ENCODE results near the gene CFAP46.
"Not testable (repeated sequence)": the region's sequence is repeated elsewhere in the genome, so short reads cannot be mapped to it uniquely, and the experiment has no call there.

Gene CFAP46

DNA sequence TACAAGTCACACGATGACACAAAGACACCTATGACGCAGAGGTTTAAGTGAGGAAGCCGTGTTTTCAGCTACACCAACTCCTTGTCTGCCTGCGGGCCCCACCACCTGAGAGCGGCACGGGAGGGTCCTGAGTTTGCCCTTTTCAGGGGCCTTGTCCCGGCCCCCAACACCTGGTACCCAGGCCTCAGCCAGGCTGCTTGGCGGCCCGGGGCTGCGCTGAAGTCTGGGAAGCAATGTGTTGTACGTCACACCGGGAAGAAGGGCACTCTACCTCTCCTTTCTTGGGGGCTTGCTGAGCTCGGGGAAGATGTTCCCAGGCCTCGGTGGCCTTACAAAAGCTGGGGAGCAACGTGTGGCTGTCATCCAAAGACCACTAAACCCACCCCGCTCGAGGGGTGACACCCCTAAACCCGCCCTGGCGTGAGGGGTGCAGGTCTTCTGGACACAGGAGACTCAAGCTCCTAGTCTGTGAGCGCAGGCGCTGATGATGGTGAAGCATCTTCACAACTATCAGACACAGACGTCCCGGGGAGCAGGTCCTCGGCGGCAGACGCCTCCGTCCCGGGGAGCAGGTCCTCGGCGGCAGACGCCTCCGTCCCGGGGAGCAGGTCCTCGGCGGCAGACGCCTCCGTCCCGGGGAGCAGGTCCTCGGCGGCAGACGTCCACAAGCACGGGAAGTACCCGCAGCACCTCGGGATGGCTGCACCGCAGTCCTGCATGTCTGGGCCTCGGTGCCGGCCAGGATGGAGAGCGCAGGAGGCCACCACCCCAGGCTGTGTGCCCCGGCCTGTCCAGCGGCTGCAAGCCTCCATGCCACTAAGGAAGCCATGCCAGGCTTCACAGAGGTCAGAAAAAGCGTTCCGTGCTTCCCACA is 15.4 kb downstream of the CFAP46 start:
- no peak for DNase-seq (ENCODE audit: low read depth)

DNA sequence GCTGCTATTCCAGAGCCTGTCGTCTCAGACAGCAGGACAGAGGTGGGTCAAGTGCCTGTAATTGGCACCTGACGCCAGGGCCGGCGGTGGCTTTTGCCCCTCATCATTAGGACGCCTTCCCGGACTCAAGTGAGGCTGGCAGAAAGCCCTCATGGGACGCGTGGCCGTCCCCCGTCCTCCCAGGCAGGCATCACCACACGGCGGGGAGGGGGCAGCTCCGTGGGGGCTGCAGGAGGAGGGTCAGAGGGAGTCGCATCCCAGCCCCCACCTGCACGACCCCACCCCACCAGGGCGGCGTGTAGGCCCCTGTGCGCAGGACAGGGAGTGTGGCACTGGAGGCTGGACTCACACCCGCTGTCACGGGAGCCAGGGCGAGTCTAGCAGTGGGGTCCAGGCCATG is 16.3 kb downstream of the CFAP46 start:
- no peak for DNase-seq (ENCODE audit: low read depth)

DNA sequence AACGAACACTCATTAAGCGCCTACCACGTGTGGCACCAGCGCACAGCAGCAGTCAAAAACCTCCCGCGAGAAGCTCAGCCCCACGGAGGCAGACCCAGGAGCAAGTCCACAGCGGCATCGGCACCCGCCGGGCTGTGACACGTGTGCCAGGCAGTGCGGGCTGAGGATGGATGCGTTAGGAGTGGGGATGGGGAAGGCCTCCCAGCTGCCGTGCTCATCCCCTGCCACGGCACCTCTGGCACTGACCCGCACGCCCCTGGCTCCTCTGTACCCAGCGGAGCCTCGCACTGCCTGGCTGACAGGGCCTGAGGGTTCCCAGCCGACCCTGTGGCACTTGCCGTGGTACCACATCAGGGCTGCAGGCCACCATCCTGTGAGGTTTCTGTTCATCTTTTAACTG is 16.8 kb downstream of the CFAP46 start:
- DNase-seq (ENCODE audit: low read depth) = no peak

DNA sequence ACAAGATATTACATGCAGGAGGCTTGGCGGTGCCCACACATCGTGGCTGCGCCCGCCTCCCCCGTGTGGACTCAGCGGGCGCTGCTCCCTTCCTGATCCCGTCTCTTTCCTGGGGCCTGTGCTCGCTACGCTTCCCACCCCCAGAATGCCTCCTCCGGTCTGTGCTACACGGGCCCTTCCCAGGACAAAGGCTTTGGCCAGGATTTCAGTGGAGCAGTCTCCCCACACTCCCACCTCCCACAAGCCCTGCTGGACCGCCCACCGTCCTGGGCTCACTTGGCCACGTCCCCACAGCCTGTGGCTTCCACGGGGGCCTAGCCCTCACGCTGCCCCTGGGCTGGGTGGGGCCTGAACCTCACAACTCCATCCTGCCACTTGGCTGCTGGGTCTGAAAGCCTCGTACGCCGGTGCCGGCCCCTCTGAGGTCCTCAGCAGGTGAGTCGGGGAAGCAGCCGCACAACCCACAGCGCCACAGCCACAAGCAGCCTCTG is 17.3 kb downstream of the CFAP46 start:
- DNase-seq (ENCODE audit: low read depth) = no peak

DNA sequence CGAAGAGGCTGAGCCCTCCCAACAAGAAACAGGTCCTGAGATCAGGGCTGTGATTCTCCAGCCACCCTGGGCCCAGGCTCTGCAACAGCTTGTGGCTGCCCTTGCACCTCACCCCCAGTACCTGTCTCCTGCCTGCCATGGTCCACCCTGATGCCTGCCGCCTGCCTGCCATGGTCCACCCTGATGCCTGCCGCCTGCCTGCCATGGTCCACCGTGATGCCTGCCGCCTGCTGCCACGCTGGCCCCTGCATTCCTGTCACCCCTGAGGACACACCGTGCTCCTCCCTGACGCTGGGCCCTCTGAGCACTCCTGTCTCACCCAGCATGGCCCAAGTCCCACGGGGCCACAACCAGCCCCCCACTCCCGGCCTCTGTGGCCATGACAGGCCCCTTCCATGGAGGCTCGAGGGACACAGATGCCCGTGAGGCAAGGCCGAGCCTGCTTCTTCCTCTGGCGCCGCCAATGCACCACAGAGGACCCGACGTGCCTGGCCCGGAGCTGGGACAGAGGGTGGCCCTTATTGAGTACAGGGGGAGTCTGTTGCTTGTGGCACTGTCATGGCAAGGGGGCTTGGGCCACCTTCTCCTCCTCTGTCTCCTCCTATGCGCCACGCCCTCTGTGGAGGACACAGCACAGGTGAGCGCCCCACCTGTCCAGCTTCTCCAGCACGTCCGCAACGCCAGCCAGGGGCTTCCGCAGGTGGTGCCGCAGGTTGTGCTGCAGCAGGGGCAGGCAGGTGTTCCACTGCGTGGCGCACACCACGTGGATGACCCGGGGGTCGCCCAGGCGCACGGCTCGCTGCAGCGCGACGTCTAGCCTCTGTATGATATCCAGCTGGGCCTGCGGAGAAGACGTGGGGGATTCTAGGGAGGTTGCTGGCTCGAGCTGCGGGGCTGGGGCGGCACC is 18.1 kb downstream of the CFAP46 start:
- no peak for DNase-seq (ENCODE audit: low read depth)

DNA sequence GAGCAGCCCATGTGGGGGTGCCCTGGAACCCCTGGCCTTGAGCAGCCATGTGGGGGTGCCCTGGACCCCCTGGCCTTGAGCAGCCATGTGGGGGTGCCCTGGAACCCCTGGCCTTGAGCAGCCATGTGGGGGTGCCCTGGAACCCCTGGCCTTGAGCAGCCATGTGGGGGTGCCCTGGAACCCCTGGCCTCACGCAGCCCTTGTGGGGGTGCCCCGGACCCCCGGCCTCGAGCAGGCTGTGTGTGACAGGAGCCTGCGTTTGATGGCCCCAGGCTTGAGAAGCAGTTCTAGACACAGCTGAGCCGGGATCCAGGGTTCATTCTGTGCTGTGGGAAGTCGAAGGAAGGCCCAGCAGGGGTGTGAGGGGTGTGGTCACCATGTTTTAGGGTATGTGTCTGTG is 19.0 kb downstream of the CFAP46 start:
- DNase-seq (ENCODE audit: low read depth) = not testable (repeated sequence)

DNA sequence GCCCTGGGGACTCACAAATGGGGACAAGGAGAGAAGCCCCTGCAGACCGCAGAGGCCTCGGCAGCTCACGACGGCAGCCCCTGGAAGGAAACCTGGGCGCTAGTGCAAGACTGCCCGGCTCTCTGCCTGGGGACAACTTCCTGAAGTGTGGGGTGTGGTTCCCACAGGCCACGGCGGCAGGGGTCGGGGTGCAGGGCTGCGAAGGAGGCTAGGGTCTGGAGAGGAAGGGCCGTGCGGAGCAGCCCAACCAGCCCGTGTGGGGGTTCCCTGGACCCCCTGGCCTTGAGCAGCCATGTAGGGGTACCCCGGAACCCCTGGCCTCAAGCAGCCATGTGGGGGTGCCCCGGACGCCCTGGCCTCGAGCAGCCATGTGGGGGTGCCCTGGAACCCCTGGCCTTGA is 19.5 kb downstream of the CFAP46 start:
- DNase-seq (ENCODE audit: low read depth) = no peak

DNA sequence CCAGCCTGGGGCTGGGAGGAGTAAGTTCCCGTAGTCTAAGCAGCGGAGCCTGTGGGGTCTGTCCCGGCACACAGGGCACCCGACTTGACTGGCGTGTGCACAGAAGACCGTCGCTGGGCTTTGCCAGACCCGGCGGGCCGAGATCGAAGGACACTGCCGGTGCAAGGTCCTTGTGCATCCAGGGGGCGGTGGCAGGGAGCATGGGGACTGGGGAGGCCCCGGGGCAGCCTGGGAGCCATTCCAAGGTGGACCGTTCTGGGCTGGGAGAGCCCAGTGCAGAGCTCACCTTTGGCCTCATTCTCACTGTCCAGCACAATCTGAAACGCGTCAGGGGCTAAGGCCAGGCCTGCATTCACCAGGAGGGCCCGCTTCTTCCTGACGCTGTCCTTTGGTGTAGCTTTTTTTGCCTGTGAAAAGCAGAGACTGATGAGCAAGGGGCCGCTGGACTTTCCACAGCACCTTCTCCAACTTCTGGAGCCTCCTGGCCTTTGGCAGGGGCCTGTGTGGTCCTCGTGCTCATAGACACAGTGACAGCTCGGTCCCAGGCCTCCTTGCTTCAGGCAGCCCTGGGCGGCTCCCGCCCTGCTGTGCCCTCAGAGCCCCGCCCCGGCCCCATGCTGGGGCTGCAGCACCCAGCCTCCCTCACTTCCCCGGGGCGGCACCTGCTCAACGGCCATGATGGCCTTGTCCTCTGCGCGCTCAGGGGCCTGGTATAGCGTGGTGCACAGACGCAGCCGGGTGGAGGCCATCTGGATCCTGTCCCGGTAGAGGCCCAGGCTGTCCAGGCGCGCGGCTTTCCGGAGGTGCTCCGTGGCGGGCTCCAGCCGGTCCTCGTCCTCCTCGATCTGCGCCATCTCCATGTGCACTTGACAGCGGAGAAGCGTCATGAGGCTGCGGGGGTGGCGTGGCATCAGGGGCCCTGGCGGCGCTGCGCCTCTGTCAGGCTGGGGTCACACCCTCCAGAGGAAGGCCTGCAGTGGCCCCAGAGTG is 20.3 kb downstream of the CFAP46 start:
- no peak for DNase-seq (ENCODE audit: low read depth)

DNA sequence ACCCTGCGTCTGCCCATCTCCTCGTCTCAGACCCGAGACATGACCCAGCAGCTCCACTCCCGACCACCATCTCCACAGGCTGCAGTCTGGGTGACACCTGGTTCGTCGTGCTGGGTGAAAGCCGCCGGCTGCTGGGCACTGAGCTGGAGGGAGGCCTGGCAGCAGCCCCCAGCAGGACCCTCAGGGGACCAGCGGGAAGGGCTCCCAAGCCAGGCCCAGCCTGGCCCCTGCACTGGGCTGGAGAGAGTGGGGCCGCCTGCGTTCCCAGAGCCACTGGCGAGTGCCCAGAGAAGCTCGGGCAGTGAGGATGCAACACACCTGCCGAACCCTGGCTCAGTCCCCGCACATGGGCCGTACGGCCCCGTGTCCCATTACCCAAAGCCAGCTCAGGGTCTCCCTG is 21.3 kb downstream of the CFAP46 start:
- no peak for DNase-seq (ENCODE audit: low read depth)

DNA sequence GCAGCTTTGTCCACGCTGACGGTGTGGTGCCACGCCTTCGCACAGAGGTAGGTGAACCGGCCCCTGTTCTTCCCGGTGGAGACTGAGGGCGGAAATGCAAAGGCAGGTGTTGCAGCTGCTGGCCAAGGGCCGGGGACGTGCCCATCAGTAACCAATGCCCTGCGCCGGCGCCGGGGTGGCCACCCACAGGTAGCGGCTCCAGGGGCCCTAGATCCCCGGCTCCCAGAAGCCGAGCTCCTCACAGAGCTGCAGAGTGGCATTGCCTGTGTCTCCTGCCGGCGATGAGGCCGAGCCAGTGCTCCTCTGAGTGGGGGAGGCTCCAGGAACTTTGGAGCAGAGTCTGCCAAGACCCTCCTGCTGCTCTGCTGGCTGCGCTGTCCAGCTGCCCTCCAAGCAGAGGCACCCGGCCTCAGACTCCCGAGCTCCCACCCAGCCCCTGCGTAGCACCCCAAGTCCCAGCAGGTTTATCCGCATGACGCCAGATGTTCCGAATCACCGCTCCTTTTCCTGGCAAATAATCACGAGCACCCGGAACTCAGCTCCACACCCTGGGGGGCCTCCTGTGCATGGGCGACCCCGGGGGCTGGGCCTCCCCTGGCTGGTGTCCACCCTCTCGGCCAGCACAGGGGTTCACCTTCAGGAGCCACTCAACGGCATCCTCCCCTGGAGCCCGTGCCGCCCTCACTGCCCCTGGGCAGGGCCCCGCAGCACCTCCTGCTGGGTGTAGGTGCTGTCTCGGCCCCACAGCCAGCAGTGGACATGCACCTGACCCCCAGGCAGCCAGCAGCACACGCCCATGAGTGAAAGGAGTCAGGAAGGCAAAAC is 22.1 kb downstream of the CFAP46 start:
- no peak for DNase-seq (ENCODE audit: low read depth)

DNA sequence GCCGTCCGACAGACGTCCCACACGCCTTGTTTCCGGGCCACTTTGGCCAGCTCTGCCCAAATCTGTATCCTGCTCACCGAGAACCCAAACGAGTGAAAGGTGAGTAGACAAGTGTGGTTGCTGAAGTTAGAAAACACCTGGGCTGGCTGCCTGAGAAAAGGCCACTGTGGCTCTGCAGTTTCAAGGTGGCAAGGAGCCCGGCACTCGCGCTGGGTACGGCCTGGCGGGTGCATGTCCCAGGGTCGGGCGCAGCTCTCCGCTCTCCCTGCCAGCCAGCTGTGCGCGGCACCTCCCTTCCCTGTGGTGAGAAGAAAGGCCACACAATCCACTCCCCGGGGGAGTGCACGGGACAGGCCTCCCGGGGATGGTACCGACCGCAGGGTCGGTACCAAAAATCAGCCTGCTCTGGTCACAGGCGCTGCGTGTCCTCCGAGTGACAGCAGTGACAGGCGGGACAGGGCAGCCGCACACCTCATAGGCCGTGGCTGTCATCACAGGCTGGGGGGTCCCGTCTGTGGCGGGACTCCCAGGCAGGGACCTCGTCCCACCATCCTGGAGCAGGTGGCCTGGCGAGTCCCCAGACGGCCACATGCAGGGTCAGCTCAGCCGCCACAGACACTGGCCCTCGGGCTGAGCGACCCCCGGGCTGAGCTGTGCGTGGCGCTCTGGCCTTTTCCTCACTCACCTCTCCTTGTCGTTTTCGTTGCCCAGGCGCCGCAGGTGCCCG is 22.8 kb downstream of the CFAP46 start:
- no peak for DNase-seq (ENCODE audit: low read depth)

DNA sequence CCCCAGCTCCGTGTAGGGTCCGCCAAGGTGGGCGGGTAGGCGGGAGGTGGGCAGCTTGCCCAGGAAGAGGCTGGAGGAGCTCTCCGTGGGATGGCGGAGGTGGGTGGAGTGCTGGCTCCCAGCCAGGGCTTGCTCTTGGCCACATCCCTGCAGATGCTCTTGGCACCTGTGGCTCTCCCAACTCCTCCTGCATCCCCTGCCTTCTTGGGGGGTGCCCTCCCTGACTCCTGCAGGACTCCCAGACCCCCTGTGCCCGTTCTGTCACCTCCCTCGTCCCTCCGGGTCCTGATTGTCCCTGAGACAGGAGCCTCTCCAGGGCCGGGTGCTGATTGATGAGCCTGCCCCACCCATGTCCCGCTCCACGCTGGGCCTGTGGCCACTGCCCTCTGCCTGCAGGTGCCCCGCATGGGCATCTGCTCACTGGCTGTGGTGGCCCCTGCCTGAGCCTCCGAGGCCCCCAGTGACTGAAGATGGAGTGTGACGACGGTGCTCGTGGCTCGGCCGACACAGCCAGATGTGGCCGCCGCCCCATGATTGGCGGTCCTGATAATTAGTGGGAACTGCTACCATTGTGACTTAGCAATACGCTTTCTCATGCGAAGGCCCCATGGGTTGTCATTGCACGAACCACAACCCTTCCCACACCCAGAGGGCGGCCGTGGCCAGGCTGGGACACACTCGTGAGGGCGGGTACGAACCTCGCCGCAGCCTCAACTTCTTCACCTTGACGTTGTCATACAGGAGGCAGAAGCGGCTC is 23.6 kb downstream of the CFAP46 start:
- DNase-seq (ENCODE audit: low read depth) = no peak

DNA sequence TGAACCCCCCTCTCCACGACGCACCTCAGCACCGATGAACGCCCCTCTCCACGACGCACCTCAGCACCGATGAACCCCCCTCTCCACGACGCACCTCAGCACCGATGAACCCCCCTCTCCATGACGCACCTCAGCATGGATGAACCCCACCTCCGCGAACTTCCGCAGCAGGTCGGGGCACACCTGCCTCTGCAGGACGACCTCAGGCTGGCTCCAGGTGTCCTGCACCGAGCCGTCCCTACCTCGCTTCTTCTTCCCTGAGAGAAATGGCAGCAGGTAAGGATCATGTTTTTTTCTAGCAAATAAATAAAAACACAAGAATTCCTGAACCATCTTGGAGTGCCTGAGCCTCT is 24.1 kb downstream of the CFAP46 start:
- DNase-seq (ENCODE audit: low read depth) = no peak

DNA sequence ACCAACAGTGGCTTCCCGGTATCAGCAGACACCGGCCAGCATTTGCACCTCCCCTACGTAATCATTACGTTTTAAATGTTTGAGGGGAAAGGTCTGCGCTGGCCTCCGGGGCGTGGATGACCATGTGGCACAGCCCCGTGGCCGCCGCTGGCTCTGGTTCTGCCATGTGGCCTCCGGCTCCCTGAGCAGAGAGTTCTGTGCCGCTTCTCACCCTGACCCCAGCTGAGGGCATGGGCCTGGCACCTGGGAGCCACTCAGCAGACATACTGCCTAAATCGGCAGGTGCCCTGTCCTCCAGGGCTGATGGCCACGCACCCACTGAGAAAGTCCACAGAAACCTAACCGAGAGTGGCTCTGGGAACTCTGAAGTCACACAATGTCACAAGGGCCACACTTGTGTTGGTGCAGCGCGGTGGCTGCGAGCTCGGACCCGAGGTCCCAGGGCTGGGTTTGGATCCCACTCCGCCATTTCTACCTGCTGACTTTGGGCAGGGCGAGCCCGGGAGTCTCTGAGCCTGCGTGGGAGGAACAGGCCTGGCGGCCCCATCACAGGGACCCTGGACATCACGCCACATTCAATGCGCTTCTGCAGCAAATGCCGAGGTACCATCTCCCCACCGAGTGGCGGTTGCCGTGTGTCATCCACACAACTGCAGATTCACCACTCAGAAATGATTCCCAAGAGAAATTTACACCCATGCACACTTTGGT is 25.3 kb downstream of the CFAP46 start:
- no peak for DNase-seq (ENCODE audit: low read depth)

DNA sequence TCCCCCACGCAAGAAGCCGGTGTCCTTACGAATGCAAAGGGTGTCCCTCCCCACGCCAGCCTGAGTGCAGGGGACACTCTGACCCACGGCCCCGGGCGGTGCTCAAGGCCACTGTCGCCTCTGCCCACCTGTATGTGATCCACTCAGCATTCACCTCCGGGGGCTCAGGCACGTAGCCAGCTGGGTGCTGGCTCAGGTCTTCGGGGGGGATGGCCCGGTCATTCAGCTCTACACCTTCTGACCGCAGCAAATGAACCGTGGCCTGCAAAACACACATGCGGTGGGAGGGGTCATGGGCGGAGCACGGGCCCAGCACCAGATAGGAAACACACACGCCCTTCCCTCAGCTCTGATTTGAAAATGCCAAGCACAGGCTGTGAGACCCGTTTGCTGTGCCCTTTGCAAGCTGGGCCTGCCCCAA is 25.9 kb downstream of the CFAP46 start:
- no peak for DNase-seq (ENCODE audit: low read depth)

DNA sequence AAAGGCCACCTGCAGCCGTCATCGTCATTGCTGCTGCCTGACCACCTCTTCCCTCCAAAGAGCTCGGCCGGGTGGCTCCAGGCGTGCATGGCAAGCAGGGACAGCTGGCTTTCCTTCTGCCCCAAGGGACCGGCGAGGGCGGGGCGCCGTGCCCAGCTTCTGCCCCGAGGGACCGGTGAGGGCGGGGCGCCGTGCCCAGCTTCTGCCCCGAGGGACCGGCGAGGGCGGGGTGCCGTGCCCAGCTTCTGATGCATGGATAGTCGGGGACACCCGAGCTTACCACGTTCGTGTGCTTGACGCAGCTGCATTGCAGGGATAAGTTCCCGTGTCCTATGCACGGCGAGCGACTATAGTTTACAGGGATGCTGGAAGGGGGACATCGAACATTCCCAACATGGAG is 27.0 kb downstream of the CFAP46 start:
- DNase-seq (ENCODE audit: low read depth) = no peak

DNA sequence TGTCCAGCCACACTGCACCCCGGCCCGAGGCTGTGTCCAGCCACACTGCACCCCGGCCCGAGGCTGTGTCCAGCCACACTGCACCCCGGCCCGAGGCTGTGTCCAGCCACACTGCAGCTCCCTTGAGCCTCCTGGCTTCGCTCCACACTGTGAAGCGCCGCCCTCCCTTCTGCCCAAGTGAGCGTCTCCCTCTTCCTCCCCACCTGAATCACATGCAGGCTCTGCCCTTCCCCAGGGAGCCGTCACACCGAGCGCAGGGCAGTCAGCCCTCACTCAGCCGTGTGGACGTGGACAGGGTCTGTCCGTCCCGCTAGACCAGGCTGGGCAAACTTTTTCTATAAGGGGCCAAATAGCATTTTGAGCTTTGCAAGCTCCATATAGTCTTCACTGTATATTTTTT is 27.6 kb downstream of the CFAP46 start:
- DNase-seq (ENCODE audit: low read depth) = no peak

DNA sequence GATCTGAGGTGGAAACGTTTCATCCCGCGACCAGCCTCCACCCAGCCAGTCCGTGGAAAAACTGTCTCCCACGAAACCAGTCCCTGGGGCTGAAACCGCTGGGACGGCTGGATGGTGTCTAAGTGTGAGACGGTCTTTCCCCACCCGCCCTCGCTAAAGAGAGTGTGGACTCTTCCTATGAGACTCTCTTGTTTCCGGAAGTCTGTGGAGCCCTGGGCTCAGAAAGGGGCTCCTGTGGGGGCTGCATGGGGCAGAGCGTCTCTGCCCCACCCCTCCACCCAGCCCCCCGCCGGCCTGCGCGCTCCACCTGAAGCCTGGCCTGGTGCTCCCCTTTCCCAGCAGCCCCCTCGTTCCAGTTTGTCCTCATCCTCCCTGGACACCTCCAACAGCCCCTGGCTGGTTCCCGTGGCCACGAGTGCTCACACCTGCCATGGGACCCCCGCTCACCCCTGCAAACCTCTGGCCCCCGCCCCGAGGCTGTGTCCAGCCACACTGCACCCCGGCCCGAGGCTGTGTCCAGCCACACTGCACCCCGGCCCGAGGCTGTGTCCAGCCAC is 28.7 kb downstream of the CFAP46 start:
- no peak for DNase-seq (ENCODE audit: low read depth)

All from CMK (cell line).